Mesothelial cell of epicardium (in vitro differentiated cells): ENCODE results near the gene IGDCC3. TPM values are rescaled to one million over a fixed set of nuclear protein-coding genes. Genes with fewer than 3 reads are reported as not detected.
"Not testable (repeated sequence)": the region's sequence is repeated elsewhere in the genome, so short reads cannot be mapped to it uniquely, and the experiment has no call there.

Source experiments
- DNase-seq, 2 experiments: peaks; one replicate each; pipeline ENCODE4 v3.0.0; 2021; ENCODE audit warnings: low spot score in 2 of 2; ENCODE audit not compliant: unreplicated experiment in 2 of 2
- H3K27ac Mint-ChIP-seq: 2 replicates; pipeline ENCODE4 v1.8.0; 2021; ENCODE audit warnings: mixed read lengths
- H3K27me3 Mint-ChIP-seq: 2 replicates; pipeline ENCODE4 v1.8.0; 2021; ENCODE audit warnings: low read depth, mixed read lengths
- H3K36me3 Mint-ChIP-seq: 2 replicates; pipeline ENCODE4 v1.8.0; 2021; ENCODE audit warnings: mixed read lengths
- H3K4me1 Mint-ChIP-seq: 2 replicates; pipeline ENCODE4 v1.8.0; 2021; ENCODE audit warnings: mixed read lengths
- H3K4me3 Mint-ChIP-seq: 2 replicates; pipeline ENCODE4 v1.8.0; 2021; ENCODE audit warnings: mild to moderate bottlenecking, moderate library complexity, mixed read lengths
- H3K9me3 Mint-ChIP-seq: 2 replicates; pipeline ENCODE4 v1.8.0; 2021; ENCODE audit warnings: mixed read lengths
- CTCF ChIP-seq: fragments of 200-600 bp; sonication (generic); IDR thresholded peaks from one replicate; pipeline ENCODE4 v1.5.0; 2021; ENCODE audit warnings: antibody characterized with exemption; ENCODE audit not compliant: unreplicated experiment
- total RNA-seq: library from RNA; stranded (reverse); gene quantifications from 3 replicates; pipeline ENCODE4 v1.2.1, GENCODE V29; 2021

IGDCC3 gene
- total RNA-seq, 1 donor from 2014 or later: 35.1 TPM

GRCh38 chr15:65399001-65399706, 21.4 kb upstream of the IGDCC3 start:
- H3K36me3 Mint-ChIP-seq: peaks cover 2% of the 10 kb centered on the region
- peaks cover 20% of the 10 kb centered on the region for H3K4me1 Mint-ChIP-seq
- H3K4me3 Mint-ChIP-seq: no peak overlapping the region
- no peak overlapping the region for H3K27ac Mint-ChIP-seq
- no peak for TF ChIP-seq CTCF
- no peak for DNase-seq
- H3K27me3 Mint-ChIP-seq: peaks cover 54% of the 10 kb centered on the region
- no peaks in the 10 kb centered on the region for H3K9me3 Mint-ChIP-seq

GRCh38 chr15:65398486-65398885, 20.7 kb upstream of the IGDCC3 start:
- not testable (repeated sequence) for H3K27ac Mint-ChIP-seq, H3K9me3 Mint-ChIP-seq, DNase-seq, H3K36me3 Mint-ChIP-seq, H3K4me3 Mint-ChIP-seq
- H3K27me3 Mint-ChIP-seq: peaks cover 61% of the 10 kb centered on the region
- H3K4me1 Mint-ChIP-seq: peaks cover 20% of the 10 kb centered on the region

- no peak for TF ChIP-seq CTCF
- Mint-ChIP-seq H3K27ac (no peak overlapping the region), H3K4me3 (peak overlapping the region; percentile 40), H3K36me3 (peaks cover 2% of the 10 kb centered on the region), H3K4me1 (peaks cover 20% of the 10 kb centered on the region), H3K9me3 (no peaks in the 10 kb centered on the region), H3K27me3 (peaks cover 65% of the 10 kb centered on the region)
- no peak for DNase-seq
Measured at GRCh38 chr15:65396965-65397317, 19.1 kb upstream of the IGDCC3 start.

GRCh38 chr15:65396283-65396964, 18.6 kb upstream of the IGDCC3 start:
- H3K36me3 Mint-ChIP-seq: peaks cover 2% of the 10 kb centered on the region
- peaks cover 65% of the 10 kb centered on the region for H3K27me3 Mint-ChIP-seq
- H3K4me1 Mint-ChIP-seq: peaks cover 17% of the 10 kb centered on the region
- H3K4me3 Mint-ChIP-seq: peak overlapping the region; percentile 40
- no peak for TF ChIP-seq CTCF
- no peaks in the 10 kb centered on the region for H3K9me3 Mint-ChIP-seq
- H3K27ac Mint-ChIP-seq: no peak overlapping the region
- DNase-seq: no peak

- peaks cover 65% of the 10 kb centered on the region for H3K27me3 Mint-ChIP-seq
- peaks cover 10% of the 10 kb centered on the region for H3K4me1 Mint-ChIP-seq
- H3K27ac Mint-ChIP-seq: no peak overlapping the region
- no peak for TF ChIP-seq CTCF
- no peak overlapping the region for H3K4me3 Mint-ChIP-seq
- H3K9me3 Mint-ChIP-seq: no peaks in the 10 kb centered on the region
- no peak for DNase-seq
- H3K36me3 Mint-ChIP-seq: peaks cover 2% of the 10 kb centered on the region
Measured at GRCh38 chr15:65395567-65396202, 17.9 kb upstream of the IGDCC3 start.

- H3K4me3 Mint-ChIP-seq: no peak overlapping the region
- H3K4me1 Mint-ChIP-seq: peaks cover 10% of the 10 kb centered on the region
- H3K27ac Mint-ChIP-seq: no peak overlapping the region
- H3K27me3 Mint-ChIP-seq: peaks cover 62% of the 10 kb centered on the region
- DNase-seq: no peak
- H3K36me3 Mint-ChIP-seq: peaks cover 2% of the 10 kb centered on the region
- H3K9me3 Mint-ChIP-seq: no peaks in the 10 kb centered on the region
- TF ChIP-seq CTCF: no peak
Measured at GRCh38 chr15:65394936-65395335, 17.1 kb upstream of the IGDCC3 start.
